ENCODE results near the gene NOD2. TPM values are rescaled to one million over a fixed set of nuclear protein-coding genes. Genes with fewer than 3 reads are reported as not detected.

The NOD2 gene
- total RNA-seq, 1 donor from 2014 or later = 43.5 TPM

GRCh38 chr16:50747207-50747956, 54.0 kb downstream of the NOD2 start:
- H3K9me3 ChIP-seq = no peaks in the 10 kb centered on the region
- H3K4me3 ChIP-seq = no peak overlapping the region
- H3K36me3 ChIP-seq = peaks cover 0 to 6% of the 10 kb centered on the region in 2 donors
- H3K27me3 ChIP-seq = no peaks in the 10 kb centered on the region
- peaks cover 51% of the 10 kb centered on the region for H3K4me1 ChIP-seq
- H3K27ac ChIP-seq = peak overlapping the region; percentile 13
- DNase-seq (ENCODE audit: extremely low spot score in 2 of 2) = no peak
- intact Hi-C loops (cut with DNase I) = no loop called here
- TF ChIP-seq CTCF (IDR thresholded peaks at IDR 0.05) (no peak), POLR2AphosphoS5 (IDR thresholded peaks at IDR 0.05; ENCODE audit: insufficient read depth in 1 of 2, low read depth in 1 of 2) (no peak), POLR2A (IDR thresholded peaks at IDR 0.05) (no peak)

GRCh38 chr16:50751528-50751927, 58.1 kb downstream of the NOD2 start:
- Histone ChIP-seq H3K4me3 (no peak overlapping the region), H3K27ac (no peak overlapping the region), H3K27me3 (no peaks in the 10 kb centered on the region), H3K4me1 (peaks cover 21% of the 10 kb centered on the region), H3K36me3 (peaks cover 0 to 35% of the 10 kb centered on the region in 2 donors), H3K9me3 (no peaks in the 10 kb centered on the region)
- intact Hi-C loops (cut with DNase I) = no loop called here
- DNase-seq (ENCODE audit: extremely low spot score in 2 of 2) = no peak
- TF ChIP-seq POLR2AphosphoS5 (IDR thresholded peaks at IDR 0.05; ENCODE audit: insufficient read depth in 1 of 2, low read depth in 1 of 2) = no peak

- no peaks in the 10 kb centered on the region for H3K27me3 ChIP-seq
- peaks cover 0 to 35% of the 10 kb centered on the region in 2 donors for H3K36me3 ChIP-seq
- no peak overlapping the region for H3K27ac ChIP-seq
- no peak overlapping the region for H3K4me3 ChIP-seq
- no peak for DNase-seq (ENCODE audit: extremely low spot score in 2 of 2)
- TF ChIP-seq POLR2A (IDR thresholded peaks at IDR 0.05) = no peak
- no peak for TF ChIP-seq POLR2AphosphoS5 (IDR thresholded peaks at IDR 0.05; ENCODE audit: insufficient read depth in 1 of 2, low read depth in 1 of 2)
- TF ChIP-seq CTCF (IDR thresholded peaks at IDR 0.05) = no peak
- H3K9me3 ChIP-seq = no peaks in the 10 kb centered on the region
- H3K4me1 ChIP-seq = peaks cover 13% of the 10 kb centered on the region
- intact Hi-C loops (cut with DNase I) = no loop called here
These were observed 59.2 kb downstream of the NOD2 start for GRCh38 chr16:50752471-50753235.

GRCh38 chr16:50756473-50756872, 63.1 kb downstream of the NOD2 start:
- H3K27ac ChIP-seq = no peak overlapping the region
- no peak for DNase-seq (ENCODE audit: extremely low spot score in 2 of 2)
- peaks cover 0 to 35% of the 10 kb centered on the region in 2 donors for H3K36me3 ChIP-seq
- TF ChIP-seq POLR2A (IDR thresholded peaks at IDR 0.05) (no peak), CTCF (IDR thresholded peaks at IDR 0.05) (no peak), POLR2AphosphoS5 (IDR thresholded peaks at IDR 0.05; ENCODE audit: insufficient read depth in 1 of 2, low read depth in 1 of 2) (no peak)
- peaks cover 1% of the 10 kb centered on the region for H3K4me1 ChIP-seq
- no peak overlapping the region for H3K4me3 ChIP-seq
- H3K27me3 ChIP-seq = no peaks in the 10 kb centered on the region
- intact Hi-C loops (cut with DNase I) = no loop called here
- no peaks in the 10 kb centered on the region for H3K9me3 ChIP-seq

GRCh38 chr16:50761267-50761666, 67.9 kb downstream of the NOD2 start:
- TF ChIP-seq CTCF (IDR thresholded peaks at IDR 0.05) (no peak), POLR2AphosphoS5 (IDR thresholded peaks at IDR 0.05; ENCODE audit: insufficient read depth in 1 of 2, low read depth in 1 of 2) (no peak), POLR2A (IDR thresholded peaks at IDR 0.05) (no peak)
- H3K36me3 ChIP-seq = peaks cover 0 to 11% of the 10 kb centered on the region in 2 donors
- H3K4me3 ChIP-seq = no peak overlapping the region
- intact Hi-C loops (cut with DNase I) = no loop called here
- no peaks in the 10 kb centered on the region for H3K27me3 ChIP-seq
- H3K27ac ChIP-seq = no peak overlapping the region
- no peaks in the 10 kb centered on the region for H3K9me3 ChIP-seq
- DNase-seq (ENCODE audit: extremely low spot score in 2 of 2) = no peak
- peaks cover 8% of the 10 kb centered on the region for H3K4me1 ChIP-seq
